Right ventricle myocardium inferior (tissue), 1 donor: ENCODE results near the gene C3AR1. TPM values are rescaled to one million over a fixed set of nuclear protein-coding genes. Genes with fewer than 3 reads are reported as not detected.
"Not testable (repeated sequence)": the region's sequence is repeated elsewhere in the genome, so short reads cannot be mapped to it uniquely, and the experiment has no call there.

Experiments
- ATAC-seq: fragments of 200-7000 bp; cut with Tn5 transposase; one replicate; pipeline ENCODE4 v1.9.1; 2020; ENCODE audit warnings: mild to moderate bottlenecking, moderate library complexity
- DNase-seq: peaks from one replicate; pipeline ENCODE4 v3.0.0; 2021; ENCODE audit errors: missing footprints
- intact Hi-C: fragments of 100-400 bp; cut with DNase I; formaldehyde crosslinking; loops from one replicate; pipeline ENCODE4 v1.11.0; 2022
- long read RNA-seq: library from polyadenylated mRNA; unstranded; transcript quantifications from one replicate; pipeline ENCODE4 v2.0.0, GENCODE V29; 2021
- total RNA-seq: library from RNA; stranded (reverse); fragmentation: NEBNext Ultra II Directional; extraction: Animal tissue kit (Norgen Biotek cat#: 25700); gene quantifications from one replicate; pipeline ENCODE4 v1.2.1, GENCODE V29; 2021
- donor health status: DM: no; HTN: yes; CAD: no; lungs with severe emphysema.

Gene C3AR1
- 9.0 TPM for total RNA-seq
- long read RNA-seq, transcript C3AR1-201 (2 exons, 2,088 nt): major isoform, 9 of 9 reads
- long read RNA-seq, partial matches to known transcripts: 0 of 9 reads
- long read RNA-seq, other reads (novel, unspliced or antisense): 0 of 9 reads

DNA sequence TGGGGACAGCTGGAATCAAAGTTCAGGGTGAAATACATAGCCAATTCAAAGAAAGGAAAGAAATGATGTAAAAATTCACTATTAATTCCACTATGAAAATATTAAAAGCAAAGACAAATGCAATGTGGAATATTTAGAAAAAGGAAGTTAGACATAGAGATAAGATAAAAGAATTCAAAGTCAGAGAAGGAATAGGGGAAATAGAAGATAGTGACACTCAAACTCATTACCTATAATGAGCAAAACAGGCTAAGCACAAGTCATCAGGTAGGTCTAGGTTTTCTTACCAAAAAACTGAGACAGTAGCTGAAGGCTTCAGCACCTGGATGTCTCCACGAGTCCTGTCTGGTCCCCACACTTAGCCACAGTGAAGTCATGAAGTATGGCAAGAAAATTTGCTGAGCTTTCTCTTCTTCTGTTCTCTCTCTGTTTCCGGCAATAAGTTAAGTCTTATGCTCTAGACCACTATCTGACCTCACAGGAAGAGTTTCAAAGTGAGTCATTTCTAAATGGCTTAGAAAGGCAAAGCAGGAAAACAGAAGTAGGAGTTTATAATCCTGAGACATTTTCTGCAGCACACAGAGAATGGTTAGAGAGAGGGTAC is at the start of gene C3AR1:
C3AR1 (minus strand) TSS at position 369 of the 604 bp plus-strand sequence. CDS start 6,174 bp downstream, outside the sequence.
- DNase-seq: no peak
- peak; percentile 68 for ATAC-seq
- intact Hi-C loops: no loop called here

- ATAC-seq, DNase-seq, intact Hi-C loops: not testable (repeated sequence)
Observed at GRCh38 chr12:8113117-8113516, 47.0 kb upstream of the C3AR1 start.

DNA sequence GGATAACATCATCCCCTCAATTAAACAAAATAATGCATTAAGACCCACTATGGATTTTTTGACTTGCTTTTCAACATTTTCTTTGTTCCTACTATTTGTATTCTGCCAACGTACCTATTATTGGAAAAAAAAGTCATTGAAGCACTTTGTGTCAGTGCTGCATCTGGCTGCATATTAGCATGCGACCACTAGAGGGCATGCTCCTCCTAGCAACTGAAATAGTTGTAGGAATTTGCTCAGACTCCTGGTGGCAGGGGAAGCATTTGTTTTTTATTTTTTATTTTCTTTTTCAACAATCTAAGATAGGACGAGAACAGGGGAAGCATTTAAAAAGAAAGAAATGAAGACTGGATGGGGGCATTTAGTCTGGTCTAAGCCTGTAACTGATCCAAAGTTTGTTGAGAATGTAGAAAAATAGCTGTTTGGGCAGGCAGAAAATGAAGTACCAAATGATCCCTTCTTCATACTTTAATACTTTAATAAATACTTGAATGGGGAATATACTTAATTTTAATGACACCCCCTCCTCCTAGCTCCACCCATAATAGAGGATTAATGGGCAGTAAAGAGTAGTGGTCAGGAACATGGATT is 42.7 kb upstream of the C3AR1 start:
- no peak for ATAC-seq
- no peak for DNase-seq
- intact Hi-C loops: loop anchor here (5.0 kb wide), 1 partner anchor 123 kb away; no protein-coding TSS in a partner anchor

DNA sequence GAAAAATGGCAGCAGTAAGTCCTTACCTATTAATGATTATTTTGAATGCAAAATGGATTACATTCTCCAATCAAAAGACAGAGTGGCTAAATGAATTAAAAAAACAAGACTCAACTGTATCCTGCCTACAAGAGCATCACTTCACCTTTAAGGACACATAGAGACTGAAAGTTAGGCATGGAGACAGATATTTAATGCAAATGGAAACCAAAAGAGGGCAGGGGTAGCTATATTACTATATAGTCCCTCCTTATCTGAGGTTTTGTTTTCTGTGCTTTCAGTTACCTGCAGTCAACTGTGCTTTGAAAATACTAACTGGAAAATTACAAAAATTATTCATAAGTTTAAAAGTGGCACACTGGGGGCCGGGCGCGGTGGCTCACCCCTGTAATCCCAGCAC is 33.1 kb upstream of the C3AR1 start:
- ATAC-seq (no peak), DNase-seq (no peak)
- intact Hi-C loops: no loop called here

DNA sequence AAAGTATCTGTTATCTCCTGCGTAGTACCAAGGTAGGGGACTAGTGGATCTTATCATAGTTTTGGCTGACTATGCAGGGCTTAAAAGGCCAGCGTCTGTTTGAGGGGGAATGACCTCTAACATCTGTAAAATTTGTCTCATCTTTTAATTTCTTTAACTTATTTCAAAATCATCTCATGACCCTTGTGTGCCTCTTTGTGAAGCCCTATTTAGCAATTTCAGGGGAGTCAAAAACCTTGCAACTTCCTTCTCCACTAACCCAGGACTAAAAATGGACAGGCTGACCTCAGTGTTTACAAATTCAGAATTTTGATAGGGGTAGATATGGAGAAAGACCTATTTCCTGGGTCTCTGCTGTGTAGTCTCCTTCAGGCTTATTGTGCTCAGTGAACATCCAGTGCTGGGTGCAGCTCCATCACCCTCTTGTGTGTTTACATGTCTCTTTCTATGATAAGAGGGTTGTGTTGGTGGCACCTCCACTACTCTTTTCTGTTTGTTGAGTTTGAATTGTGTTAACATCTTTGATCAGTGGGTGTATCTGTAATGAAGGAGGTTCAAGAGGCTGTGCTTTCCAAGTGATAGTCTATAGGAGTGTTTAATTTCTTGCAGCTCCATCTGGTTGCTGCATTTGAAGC is 30.2 kb upstream of the C3AR1 start:
- no peak for DNase-seq
- ATAC-seq: no peak
- intact Hi-C loops: no loop called here

DNA sequence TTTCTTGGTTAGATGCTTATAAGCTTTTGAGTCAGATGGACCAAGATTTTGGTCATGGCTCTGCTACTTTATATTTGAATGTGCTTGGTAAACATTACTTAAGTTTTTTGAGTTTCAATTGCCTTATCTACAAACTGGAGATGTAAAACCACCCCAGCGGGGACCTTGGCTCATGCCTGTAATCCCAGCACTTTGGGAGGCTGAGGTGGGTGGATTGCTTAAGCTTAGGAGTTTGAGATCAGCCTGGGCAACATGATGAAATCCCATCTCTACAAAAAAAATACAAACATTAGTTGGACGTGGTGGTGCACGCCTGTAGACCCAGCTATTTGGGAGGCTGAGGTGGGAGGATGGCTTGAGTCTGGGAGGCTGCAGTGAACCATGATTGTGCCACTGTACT is 27.1 kb upstream of the C3AR1 start:
- ATAC-seq (no peak), DNase-seq (no peak)
- intact Hi-C loops: no loop called here

DNA sequence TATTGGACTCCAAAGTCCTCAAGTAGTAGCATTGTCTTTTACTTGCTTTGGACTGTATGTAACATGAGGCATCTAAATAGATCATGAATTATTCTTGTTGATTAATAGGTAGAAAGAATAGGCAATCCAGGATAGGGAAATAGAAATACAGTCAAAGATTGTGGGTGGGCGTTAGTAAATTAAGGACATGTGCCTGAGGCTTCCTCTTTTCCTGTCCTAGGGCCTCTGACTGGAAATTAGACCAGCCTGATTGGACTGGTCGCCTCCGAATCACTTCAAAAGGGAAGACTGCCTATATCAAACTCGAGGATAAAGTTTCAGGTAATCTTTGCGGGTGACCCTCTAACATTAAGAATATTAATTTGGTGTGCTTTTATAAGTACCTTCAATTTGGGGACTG is 23.6 kb upstream of the C3AR1 start:
- ATAC-seq (no peak), DNase-seq (no peak)
- intact Hi-C loops: no loop called here

- DNase-seq, ATAC-seq, intact Hi-C loops: not testable (repeated sequence)
Observed at GRCh38 chr12:8089277-8089676, 23.1 kb upstream of the C3AR1 start.

DNA sequence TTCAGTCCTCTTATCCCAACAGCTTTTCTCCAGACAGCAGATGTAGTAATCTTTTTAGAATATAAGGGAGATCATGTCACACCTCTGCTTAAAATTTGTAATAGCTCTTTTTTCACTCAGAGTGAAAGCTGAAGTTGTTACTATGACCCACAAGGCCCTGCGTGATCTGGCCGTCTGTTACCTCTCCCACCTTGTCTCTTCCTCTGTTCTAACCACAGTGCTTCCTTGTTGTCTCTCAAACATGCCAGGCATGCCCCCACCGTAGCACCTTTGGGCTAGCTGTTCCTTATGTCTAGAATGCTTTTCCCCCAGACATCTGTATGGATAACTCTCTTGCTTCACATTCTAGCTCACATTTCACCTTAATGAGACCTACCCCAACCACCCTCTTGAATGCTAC is 22.4 kb upstream of the C3AR1 start:
- intact Hi-C loops: no loop called here
- DNase-seq (no peak), ATAC-seq (no peak)

GRCh38 chr12:8087666-8088065 is 21.5 kb upstream of the C3AR1 start:
- intact Hi-C loops: no loop called here
- DNase-seq: no peak
- no peak for ATAC-seq

DNA sequence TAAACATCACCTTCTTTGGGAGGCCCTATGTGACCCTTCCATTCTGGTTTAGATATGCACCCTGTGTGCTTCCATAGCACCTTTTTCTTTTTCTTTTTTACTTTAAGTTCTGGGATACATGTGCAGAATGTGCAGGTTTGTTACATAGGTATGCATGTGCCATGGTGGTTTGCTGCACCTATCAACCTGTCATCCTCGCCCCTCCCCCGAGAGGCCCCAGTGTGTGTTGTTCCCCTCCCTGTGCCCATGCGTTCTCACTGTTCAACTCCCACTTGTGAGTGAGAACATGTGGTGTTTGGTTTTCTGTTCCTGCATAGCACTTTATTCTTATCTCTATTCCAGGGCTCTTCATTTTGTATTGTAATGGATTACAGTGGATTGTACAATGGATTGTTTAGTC is 18.2 kb upstream of the C3AR1 start:
- ATAC-seq, DNase-seq, intact Hi-C loops: not testable (repeated sequence)

- intact Hi-C loops: no loop called here
- ATAC-seq: no peak
Observed at GRCh38 chr12:8082808-8083100, 16.6 kb upstream of the C3AR1 start.

GRCh38 chr12:8081251-8081920 is 15.2 kb upstream of the C3AR1 start:
- DNase-seq (no peak), ATAC-seq (no peak)
- intact Hi-C loops: loop anchor here (2.0 kb wide), 1 partner anchor 55 kb away; no protein-coding TSS in a partner anchor

More at GRCh38 chr12:8082808-8083100, 16.6 kb upstream of the C3AR1 start:
- DNase-seq: no peak

GRCh38 chr12:8080120-8080519 is 14.0 kb upstream of the C3AR1 start:
- DNase-seq: no peak
- ATAC-seq: no peak
- intact Hi-C loops: loop anchor here (2.0 kb wide), 1 partner anchor 53 kb away; no protein-coding TSS in a partner anchor

DNA sequence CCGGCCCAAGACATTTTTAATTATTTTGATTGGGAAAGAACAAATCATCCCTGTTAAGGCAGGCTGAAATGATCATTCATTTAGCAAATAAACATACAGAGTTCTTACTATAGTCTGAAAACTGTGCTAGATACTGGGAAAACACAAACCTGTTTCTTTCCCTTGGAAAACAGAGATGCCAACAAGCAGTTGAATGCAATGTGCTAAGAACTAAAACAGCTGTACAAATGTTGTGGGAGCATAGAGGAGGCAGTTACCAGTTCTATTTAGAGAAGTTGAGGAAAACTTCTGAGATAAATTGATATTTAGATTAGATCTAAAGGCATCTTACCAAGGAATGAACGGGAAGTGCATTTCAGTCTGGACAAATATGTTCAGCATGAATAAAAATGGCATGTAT is 12.8 kb upstream of the C3AR1 start:
- intact Hi-C loops: no loop called here
- no peak for ATAC-seq

GRCh38 chr12:8078398-8078797 is 12.2 kb upstream of the C3AR1 start:
- ATAC-seq (no peak), DNase-seq (no peak)
- intact Hi-C loops: no loop called here

More for the DNA sequence above, 12.8 kb upstream of the C3AR1 start:
- DNase-seq: no peak

DNA sequence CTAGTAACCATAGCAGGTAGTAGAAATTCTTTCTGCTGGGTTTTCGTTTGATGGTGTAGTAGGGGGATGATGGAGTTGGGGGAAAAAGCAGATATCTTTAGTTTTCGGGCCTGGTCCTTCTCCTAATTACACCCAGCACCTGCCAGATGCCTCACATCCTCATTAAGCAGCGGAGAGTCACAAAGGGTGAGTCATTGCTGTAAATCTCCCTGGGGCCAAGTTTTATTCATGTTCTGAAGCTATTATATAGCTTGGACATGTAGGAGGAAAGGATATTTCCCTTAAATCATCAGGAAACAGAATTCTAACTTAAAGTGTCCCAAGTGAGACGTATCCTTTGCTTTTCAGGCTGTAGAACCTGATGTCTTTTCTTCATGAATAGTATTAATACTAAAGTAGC is 11.0 kb upstream of the C3AR1 start:
- DNase-seq (no peak), ATAC-seq (no peak)
- intact Hi-C loops: no loop called here

DNA sequence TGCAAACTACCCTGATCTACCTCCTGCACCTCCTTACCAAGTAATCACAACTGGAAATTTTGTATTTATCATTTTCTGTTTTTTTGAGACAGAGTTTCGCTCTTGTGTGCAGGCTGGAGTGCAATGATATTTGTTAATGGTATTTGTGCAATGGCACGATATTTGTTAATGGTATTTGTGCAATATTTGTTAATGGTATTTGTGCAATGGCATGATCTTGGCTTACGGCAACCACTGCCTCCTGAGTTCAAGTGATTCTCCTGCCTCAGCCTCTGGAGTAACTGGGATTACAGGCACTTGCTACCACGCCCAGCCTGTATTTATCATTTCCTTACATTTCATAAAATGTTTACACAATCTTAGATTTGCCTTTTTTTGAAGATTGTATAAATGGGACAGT is 10.2 kb upstream of the C3AR1 start:
- DNase-seq (no peak), ATAC-seq (no peak)
- intact Hi-C loops: no loop called here

- intact Hi-C loops: no loop called here
- no peak for DNase-seq
- no peak for ATAC-seq
Observed at GRCh38 chr12:8075935-8076334, 9.8 kb upstream of the C3AR1 start.

DNA sequence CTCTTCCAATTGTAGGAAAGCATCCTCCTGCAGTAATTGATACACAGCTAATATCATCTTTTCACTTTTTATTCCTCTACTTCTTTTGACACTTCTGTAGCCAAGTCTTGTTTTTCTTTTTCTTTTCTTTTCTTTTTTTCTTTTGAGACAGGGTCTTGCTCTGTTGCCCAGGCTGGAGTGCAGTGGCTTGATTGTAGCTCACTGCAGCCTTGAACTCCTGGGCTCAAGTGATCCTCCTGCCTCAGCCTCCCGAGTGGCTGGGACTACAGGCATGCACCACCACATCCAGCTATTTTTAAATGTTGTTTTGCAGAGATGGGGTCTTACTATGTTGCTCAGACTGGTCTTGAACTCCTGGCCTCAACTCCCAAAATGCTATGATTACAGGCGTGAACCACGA is 5.7 kb upstream of the C3AR1 start:
- ATAC-seq, DNase-seq, intact Hi-C loops: not testable (repeated sequence)
